Right cardiac atrium (tissue), 5 donors: ENCODE results near the gene NUPR1. TPM values are rescaled to one million over a fixed set of nuclear protein-coding genes. Genes with fewer than 3 reads are reported as not detected.
A peak's percentile ranks its signal among the peaks of the same experiment; 100 is the strongest.
"Not testable (repeated sequence)": the region's sequence is repeated elsewhere in the genome, so short reads cannot be mapped to it uniquely, and the experiment has no call there.

Experiments
- ATAC-seq, 2 donors: fragments of 200-7000 bp; cut with Tn5 transposase; one replicate each; pipeline versions ENCODE4 v1.8.0 to v1.9.1; 2020; ENCODE audit warnings: moderate library complexity in 2 of 2, mild to moderate bottlenecking in 1 of 2
- DNase-seq, 3 donors: peaks; one replicate each; pipeline ENCODE4 v3.0.0-alpha.2; 2020
- H3K27ac ChIP-seq: one replicate; pipeline ENCODE4 v1.5.1; 2013; ENCODE audit warnings: mild to moderate bottlenecking, low read length, control low read depth, moderate library complexity
- H3K27me3 ChIP-seq: one replicate; pipeline ENCODE4 v1.6.1; 2013; ENCODE audit not compliant: control insufficient read depth, insufficient read depth
- H3K4me1 ChIP-seq: one replicate; pipeline ENCODE4 v1.6.1; 2013; ENCODE audit warnings: low read length; ENCODE audit not compliant: control insufficient read depth, insufficient read depth
- H3K4me3 ChIP-seq: one replicate; pipeline ENCODE4 v1.5.1; 2013; ENCODE audit warnings: low read length, control low read depth
- H3K9me3 ChIP-seq: one replicate; pipeline ENCODE4 v1.6.1; 2013; ENCODE audit warnings: low read length; ENCODE audit not compliant: control insufficient read depth
- WGBS: extraction: QIAGEN DNeasy Blood & Tissue Kit; methylation state at CpG from one replicate; pipeline ENCODE4 v1.1.7; 2013; 5-methylcytosine and 5-hydroxymethylcytosine counted together
- intact Hi-C, 4 donors: fragments of 100-400 bp; cut with DNase I; formaldehyde crosslinking; loops; one replicate each; pipeline versions ENCODE4 v1.11.0 to v1.14.0; 2022 to 2023
- polyA plus RNA-seq: library from polyadenylated mRNA; stranded (reverse); fragments of 200-250 nt; gene quantifications from one replicate; pipeline ENCODE4 v1.2.3, GENCODE V29; 2013
- total RNA-seq, 4 donors: library from RNA; stranded (reverse); fragmentation: NEBNext Ultra II Directional; extraction: Animal tissue kit (Norgen Biotek cat#: 25700); gene quantifications; one replicate each; pipeline ENCODE4 v1.2.1, GENCODE V29; 2021
- donor health status: healthy with polysubstance abuse.
- donor health status: DM: no; HTN: yes; CAD: no.
- donor health status: DM: no; HTN: no; CAD: no.
- donor health status: DM: no; HTN: yes; CAD: no; lungs with severe emphysema.
- donor health status: DM: yes; HTN: yes; CAD: no.

Gene NUPR1
- total and polyA plus RNA-seq, 5 donors, result 63.7 to 106 (median 67.9) TPM

GRCh38 chr16:28537964-28538732, 626 bp downstream of the NUPR1 start:
- peaks cover 14% of the 10 kb centered on the region for H3K4me1 ChIP-seq
- intact Hi-C loops, result no loop called here
- no peaks in the 10 kb centered on the region for H3K27me3 ChIP-seq
- DNase-seq (peak in 2 of 3 donors; percentile 66 to 68), ATAC-seq (peak in 1 of 2 donors; percentile 5)
- peak overlapping the region; percentile 53 for H3K4me3 ChIP-seq
- 78% methylated on average over 13 of the region's 13 CpGs for WGBS
- peak overlapping the region; percentile 96 for H3K27ac ChIP-seq
- H3K9me3 ChIP-seq, result no peaks in the 10 kb centered on the region

GRCh38 chr16:28537076-28537475, 1.7 kb downstream of the NUPR1 start:
- no peak overlapping the region for H3K27ac ChIP-seq
- no peaks in the 10 kb centered on the region for H3K9me3 ChIP-seq
- 83% methylated on average over 6 of the region's 6 CpGs for WGBS
- intact Hi-C loops, result no loop called here
- ATAC-seq (no peak), DNase-seq (no peak)
- H3K4me1 ChIP-seq, result peaks cover 18% of the 10 kb centered on the region
- H3K4me3 ChIP-seq, result peak overlapping the region; percentile 53
- H3K27me3 ChIP-seq, result no peaks in the 10 kb centered on the region

GRCh38 chr16:28534542-28535373, 4.0 kb downstream of the NUPR1 start:
- H3K4me3 ChIP-seq, result no peak overlapping the region
- intact Hi-C loops, result no loop called here
- no peaks in the 10 kb centered on the region for H3K9me3 ChIP-seq
- DNase-seq, result peak in 2 of 3 donors; percentile 56 to 62
- H3K27me3 ChIP-seq, result no peaks in the 10 kb centered on the region
- no peak for ATAC-seq
- 67% methylated on average over 5 of the region's 5 CpGs for WGBS
- no peak overlapping the region for H3K27ac ChIP-seq
- H3K4me1 ChIP-seq, result peaks cover 22% of the 10 kb centered on the region

GRCh38 chr16:28532940-28533647, 5.7 kb downstream of the NUPR1 start:
- WGBS, result 85% methylated on average over 5 of the region's 5 CpGs
- ATAC-seq (no peak), DNase-seq (no peak)
- peak overlapping the region; percentile 64 for H3K27ac ChIP-seq
- H3K4me1 ChIP-seq, result peaks cover 21% of the 10 kb centered on the region
- no peaks in the 10 kb centered on the region for H3K27me3 ChIP-seq
- intact Hi-C loops, result no loop called here
- no peaks in the 10 kb centered on the region for H3K9me3 ChIP-seq
- H3K4me3 ChIP-seq, result no peak overlapping the region

GRCh38 chr16:28531777-28532744, 6.7 kb downstream of the NUPR1 start:
- intact Hi-C loops, result no loop called here
- H3K9me3 ChIP-seq, result no peaks in the 10 kb centered on the region
- DNase-seq, result peak; percentile 90 to 96 (median 94)
- 53% methylated on average over 9 of the region's 9 CpGs for WGBS
- peak overlapping the region; percentile 64 for H3K27ac ChIP-seq
- no peak overlapping the region for H3K4me3 ChIP-seq
- peak; percentile 97 to 98 for ATAC-seq
- H3K4me1 ChIP-seq, result peaks cover 13% of the 10 kb centered on the region
- H3K27me3 ChIP-seq, result no peaks in the 10 kb centered on the region

- intact Hi-C loops, result no loop called here
- ATAC-seq, result no peak
- Histone ChIP-seq H3K27ac (no peak overlapping the region), H3K4me1 (peaks cover 10% of the 10 kb centered on the region), H3K4me3 (no peak overlapping the region), H3K9me3 (no peaks in the 10 kb centered on the region), H3K27me3 (no peaks in the 10 kb centered on the region)
- DNase-seq, result no peak
Measured at GRCh38 chr16:28529124-28529523, 9.7 kb downstream of the NUPR1 start.

GRCh38 chr16:28528463-28528867, 10.3 kb downstream of the NUPR1 start:
- ATAC-seq (no peak), DNase-seq (no peak)
- H3K4me1 ChIP-seq, result peaks cover 10% of the 10 kb centered on the region
- H3K27me3 ChIP-seq, result no peaks in the 10 kb centered on the region
- WGBS, result 70% methylated on average over 5 of the region's 5 CpGs
- intact Hi-C loops, result no loop called here
- no peak overlapping the region for H3K4me3 ChIP-seq
- H3K9me3 ChIP-seq, result no peaks in the 10 kb centered on the region
- H3K27ac ChIP-seq, result no peak overlapping the region

GRCh38 chr16:28527985-28528384, 10.8 kb downstream of the NUPR1 start:
- Histone ChIP-seq H3K9me3 (no peaks in the 10 kb centered on the region), H3K4me3 (no peak overlapping the region), H3K4me1 (peaks cover 10% of the 10 kb centered on the region), H3K27ac (no peak overlapping the region), H3K27me3 (no peaks in the 10 kb centered on the region)
- ATAC-seq (no peak), DNase-seq (no peak)
- intact Hi-C loops, result no loop called here
- WGBS, result 88% methylated on average over 5 of the region's 5 CpGs

- WGBS, result 89% methylated on average over 7 of the region's 7 CpGs
- DNase-seq, H3K9me3 ChIP-seq, H3K27ac ChIP-seq, intact Hi-C loops, ATAC-seq, H3K4me1 ChIP-seq, H3K27me3 ChIP-seq, H3K4me3 ChIP-seq: not testable (repeated sequence)
Measured at GRCh38 chr16:28527100-28527785, 11.5 kb downstream of the NUPR1 start.
